ENCODE measurements around the gene CABCOCO1. TPM values are rescaled to one million over a fixed set of nuclear protein-coding genes. Genes with fewer than 3 reads are reported as not detected.

CABCOCO1 gene
- polyA plus RNA-seq, 1 of the 3 experiments (the other 2 are of a cell fraction) = 0.71 TPM

GRCh38 chr10:61765176-61766087 is 102.7 kb downstream of the CABCOCO1 start:
- Histone ChIP-seq H3K27ac (ENCODE audit: low read depth in 2 of 2, low read length in 1 of 2) (peak overlapping the region in 1 of 2 experiments; percentile 99; a peak in 2 of 4 replicates), H3K4me2 (no peak overlapping the region), H3K4me1 (ENCODE audit: control insufficient read depth in 1 of 2, insufficient read depth in 2 of 2, low read depth in 1 of 2, low read length in 1 of 2) (peaks cover 9 to 51% of the 10 kb centered on the region in 2 experiments; a peak in 3 of 4 replicates), H3K4me3 (ENCODE audit: low read depth in 2 of 2, low read length in 1 of 2) (no peak overlapping the region), H3K36me3 (replicated peaks in 1 of 2; ENCODE audit: control insufficient read depth in 1 of 2, insufficient read depth in 2 of 2, low read length in 1 of 2) (no peaks in the 10 kb centered on the region), H3K79me2 (ENCODE audit: insufficient read depth) (no peaks in the 10 kb centered on the region), H3K9ac (no peak overlapping the region), H3K9me2 (no peaks in the 10 kb centered on the region), H4K20me1 (ENCODE audit: insufficient read depth) (no peaks in the 10 kb centered on the region), H3K9me3 (no peaks in the 10 kb centered on the region), H3K27me3 (ENCODE audit: insufficient read depth) (no peaks in the 10 kb centered on the region), H3F3A (replicated peaks; ENCODE audit: insufficient read depth) (peaks cover 8% of the 10 kb centered on the region), H2AFZ (ENCODE audit: low read depth) (no peak overlapping the region)
- 58% methylated on average over 9 of the region's 9 CpGs for WGBS (ENCODE audit: low lambda C conversion rate)
- DNase-seq = peak; percentile 44
- POLR2A ChIA-PET = no interaction called here
- CTCF ChIA-PET = interaction anchor here (1.3 to 1.8 kb wide), 3 partner anchors 10 to 134 kb away, joined by 3 to 7 read pairs (median 3); no protein-coding TSS in a partner anchor
- TF ChIP-seq JUND (IDR thresholded peaks at IDR 0.05) (0 out of 2 replicates have a peak, but pooled peaks have one; percentile 13), TEAD4 (IDR thresholded peaks at IDR 0.05; ENCODE audit: borderline replicate concordance, insufficient read depth) (peak; percentile 34; the same call in 1 of the 2 replicates), RCOR1 (IDR thresholded peaks at IDR 0.05; ENCODE audit: low read length) (peak; percentile 87), SIN3A (IDR thresholded peaks at IDR 0.05; ENCODE audit: borderline replicate concordance, low read depth, low read length) (no peak), MXI1 (IDR thresholded peaks at IDR 0.05; ENCODE audit: low read depth, low read length) (peak; percentile 74), FOSL2 (IDR thresholded peaks at IDR 0.05; ENCODE audit: borderline replicate concordance, low read depth) (no peak), POLR2AphosphoS5 (IDR thresholded peaks at IDR 0.05; ENCODE audit: low read depth, low read length) (peak; percentile 24; the same call in 1 of the 2 replicates), RAD21 (IDR thresholded peaks at IDR 0.05; ENCODE audit: low read length) (peak; percentile 34), EZH2phosphoT487 (IDR thresholded peaks at IDR 0.05; ENCODE audit: borderline replicate concordance, low read depth) (no peak), TCF12 (IDR thresholded peaks at IDR 0.05) (peak; percentile 50), GATA2 (CRISPR knock-in tag; IDR thresholded peaks at IDR 0.05) (peak; percentile 98), FOXJ3 (CRISPR knock-in tag; IDR thresholded peaks at IDR 0.05) (peak; percentile 98), TAF1 (IDR thresholded peaks at IDR 0.05; ENCODE audit: borderline replicate concordance, low read depth, low read length) (no peak), EP300 (IDR thresholded peaks at IDR 0.05; ENCODE audit: borderline replicate concordance in 1 of 2, low read depth in 1 of 2, low read length in 1 of 2) (peak in 1 of 2 experiments; percentile 96; a peak in 2 of 4 replicates), CHD2 (IDR thresholded peaks at IDR 0.05; ENCODE audit: low read length, partially characterized antibody) (peak; percentile 85)

DNA sequence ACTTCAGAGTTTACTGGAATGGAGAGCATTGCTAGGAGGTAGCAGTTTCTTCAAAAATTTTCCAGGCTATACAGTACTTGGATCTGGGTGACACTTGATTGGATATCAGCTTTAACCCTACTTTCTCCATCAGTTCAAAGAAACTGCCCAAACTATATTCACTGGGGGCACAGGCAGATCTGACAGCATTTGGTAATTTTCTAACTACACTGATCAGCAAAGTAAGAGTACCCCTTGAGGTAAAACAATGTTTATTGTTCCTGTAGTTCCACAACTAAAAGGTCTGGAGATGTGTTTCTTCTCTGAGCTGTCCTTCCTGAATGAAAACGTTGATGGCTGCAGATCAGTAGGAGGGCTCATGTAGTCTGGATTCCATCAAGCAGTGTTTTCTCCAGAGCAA is 104.2 kb downstream of the CABCOCO1 start:
- DNase-seq = no peak
- WGBS (ENCODE audit: low lambda C conversion rate) = 20% methylated on average over 1 of the region's 1 CpG
- Histone ChIP-seq H3K27me3 (ENCODE audit: insufficient read depth) (no peaks in the 10 kb centered on the region), H3K36me3 (replicated peaks in 1 of 2; ENCODE audit: control insufficient read depth in 1 of 2, insufficient read depth in 2 of 2, low read length in 1 of 2) (no peaks in the 10 kb centered on the region), H3K9ac (no peak overlapping the region), H2AFZ (ENCODE audit: low read depth) (no peak overlapping the region), H3K4me1 (ENCODE audit: control insufficient read depth in 1 of 2, insufficient read depth in 2 of 2, low read depth in 1 of 2, low read length in 1 of 2) (peaks cover under 1 to 39% of the 10 kb centered on the region in 2 experiments; a peak in 3 of 4 replicates), H3F3A (replicated peaks; ENCODE audit: insufficient read depth) (no peaks in the 10 kb centered on the region), H3K4me3 (ENCODE audit: low read depth in 2 of 2, low read length in 1 of 2) (no peak overlapping the region), H3K9me2 (no peaks in the 10 kb centered on the region), H3K9me3 (no peaks in the 10 kb centered on the region), H3K27ac (ENCODE audit: low read depth in 2 of 2, low read length in 1 of 2) (peak overlapping the region in 1 of 2 experiments; percentile 99; a peak in 2 of 4 replicates), H3K79me2 (ENCODE audit: insufficient read depth) (no peaks in the 10 kb centered on the region), H3K4me2 (no peak overlapping the region), H4K20me1 (ENCODE audit: insufficient read depth) (no peaks in the 10 kb centered on the region)
- POLR2A ChIA-PET = no interaction called here
- CTCF ChIA-PET = interaction anchor here (1.2 to 1.7 kb wide), 3 partner anchors 14 to 135 kb away, joined by 3 to 4 read pairs (median 3); no protein-coding TSS in a partner anchor
- TF ChIP-seq RXRA (IDR thresholded peaks at IDR 0.05; ENCODE audit: borderline replicate concordance, low read depth) (no peak), YY1 (IDR thresholded peaks at IDR 0.05; ENCODE audit: low read depth) (no peak), EP300 (IDR thresholded peaks at IDR 0.05; ENCODE audit: borderline replicate concordance in 1 of 2, low read depth in 1 of 2, low read length in 1 of 2) (no peak), RAD21 (IDR thresholded peaks at IDR 0.05; ENCODE audit: low read length) (no peak), GABPA (IDR thresholded peaks at IDR 0.05; ENCODE audit: low read depth) (no peak), REST (IDR thresholded peaks at IDR 0.05; ENCODE audit: low read depth, low read length) (no peak), FOXJ3 (CRISPR knock-in tag; IDR thresholded peaks at IDR 0.05) (no peak), CTCF (IDR thresholded peaks at IDR 0.05) (no peak), TAF1 (IDR thresholded peaks at IDR 0.05; ENCODE audit: borderline replicate concordance, low read depth, low read length) (no peak)
